ENCODE measurements around the gene CRHR1. TPM values are rescaled to one million over a fixed set of nuclear protein-coding genes. Genes with fewer than 3 reads are reported as not detected.

The CRHR1 gene
- total RNA-seq, 2 donors from 2014 or later = not detected

GRCh38 chr17:45785480-45786193, 1.5 kb downstream of the CRHR1 start:
- Histone ChIP-seq H3K36me3 (no peaks in the 10 kb centered on the region), H3K4me3 (peak overlapping the region; percentile 73), H3K4me1 (ENCODE audit: control insufficient read depth in 1 of 2, low read depth in 2 of 2) (peaks cover 13 to 22% of the 10 kb centered on the region in 2 donors), H3K27me3 (replicated peaks; ENCODE audit: insufficient read depth) (peaks cover 17% of the 10 kb centered on the region), H3K9me3 (no peaks in the 10 kb centered on the region), H3K27ac (no peak overlapping the region)
- ATAC-seq (ENCODE audit: insufficient number of reproducible peaks, low FRiP score, low read depth) (no peak), DNase-seq (ENCODE audit: low spot score) (no peak)
- no peak for TF ChIP-seq CTCF (IDR thresholded peaks at IDR 0.05)

GRCh38 chr17:45786349-45786748, 2.2 kb downstream of the CRHR1 start:
- no peak overlapping the region for H3K27ac ChIP-seq
- peaks cover 17% of the 10 kb centered on the region for H3K27me3 ChIP-seq (replicated peaks; ENCODE audit: insufficient read depth)
- DNase-seq (ENCODE audit: low spot score) (no peak), ATAC-seq (ENCODE audit: insufficient number of reproducible peaks, low FRiP score, low read depth) (no peak)
- peaks cover 13 to 22% of the 10 kb centered on the region in 2 donors for H3K4me1 ChIP-seq (ENCODE audit: control insufficient read depth in 1 of 2, low read depth in 2 of 2)
- H3K9me3 ChIP-seq = no peaks in the 10 kb centered on the region
- no peaks in the 10 kb centered on the region for H3K36me3 ChIP-seq
- H3K4me3 ChIP-seq = no peak overlapping the region
- TF ChIP-seq CTCF (IDR thresholded peaks at IDR 0.05) = no peak

- no peaks in the 10 kb centered on the region for H3K9me3 ChIP-seq
- no peak for DNase-seq (ENCODE audit: low spot score)
- H3K27me3 ChIP-seq (replicated peaks; ENCODE audit: insufficient read depth) = peaks cover 17% of the 10 kb centered on the region
- H3K4me3 ChIP-seq = no peak overlapping the region
- no peak overlapping the region for H3K27ac ChIP-seq
- no peaks in the 10 kb centered on the region for H3K36me3 ChIP-seq
- ATAC-seq (ENCODE audit: insufficient number of reproducible peaks, low FRiP score, low read depth) = no peak
- H3K4me1 ChIP-seq (ENCODE audit: control insufficient read depth in 1 of 2, low read depth in 2 of 2) = peaks cover 13 to 22% of the 10 kb centered on the region in 2 donors
- no peak for TF ChIP-seq CTCF (IDR thresholded peaks at IDR 0.05)
Measured at GRCh38 chr17:45787044-45787443, 2.9 kb downstream of the CRHR1 start.

- H3K27me3 ChIP-seq (replicated peaks; ENCODE audit: insufficient read depth) = peaks cover 17% of the 10 kb centered on the region
- no peaks in the 10 kb centered on the region for H3K9me3 ChIP-seq
- TF ChIP-seq CTCF (IDR thresholded peaks at IDR 0.05) = no peak
- ATAC-seq (ENCODE audit: insufficient number of reproducible peaks, low FRiP score, low read depth) (no peak), DNase-seq (ENCODE audit: low spot score) (no peak)
- H3K27ac ChIP-seq = no peak overlapping the region
- no peak overlapping the region for H3K4me3 ChIP-seq
- peaks cover 13 to 22% of the 10 kb centered on the region in 2 donors for H3K4me1 ChIP-seq (ENCODE audit: control insufficient read depth in 1 of 2, low read depth in 2 of 2)
- H3K36me3 ChIP-seq = no peaks in the 10 kb centered on the region
Measured at GRCh38 chr17:45787656-45788055, 3.5 kb downstream of the CRHR1 start.

- DNase-seq (ENCODE audit: low spot score) (no peak), ATAC-seq (ENCODE audit: insufficient number of reproducible peaks, low FRiP score, low read depth) (no peak)
- no peaks in the 10 kb centered on the region for H3K9me3 ChIP-seq
- peaks cover 14% of the 10 kb centered on the region for H3K27me3 ChIP-seq (replicated peaks; ENCODE audit: insufficient read depth)
- no peaks in the 10 kb centered on the region for H3K36me3 ChIP-seq
- no peak overlapping the region for H3K4me3 ChIP-seq
- peaks cover 13 to 22% of the 10 kb centered on the region in 2 donors for H3K4me1 ChIP-seq (ENCODE audit: control insufficient read depth in 1 of 2, low read depth in 2 of 2)
- no peak for TF ChIP-seq CTCF (IDR thresholded peaks at IDR 0.05)
- H3K27ac ChIP-seq = no peak overlapping the region
Measured at GRCh38 chr17:45788057-45788456, 3.9 kb downstream of the CRHR1 start.
